B cell (primary cell): ENCODE data around the gene NLGN1. TPM values are rescaled to one million over a fixed set of nuclear protein-coding genes. Genes with fewer than 3 reads are reported as not detected.

Source experiments
- ATAC-seq: fragments of 200-7000 bp; cut with Tn5 transposase; one replicate; pipeline ENCODE4 v1.10.0; 2021; ENCODE audit warnings: low read depth, mild to moderate bottlenecking, moderate number of reproducible peaks, moderate library complexity
- CTCF ChIA-PET: fragments of 350-600 bp; sonication (Branson Sonifier 250); formaldehyde crosslinking; loops from one replicate; lab custom pipeline; 2021; ENCODE audit warnings: antibody characterized with exemption, inconsistent platforms; lab: Charles Lee
- POLR2A ChIA-PET: fragments of 350-600 bp; sonication (Branson Sonifier 250); formaldehyde crosslinking; loops from one replicate; lab custom pipeline; 2021; ENCODE audit warnings: antibody characterized with exemption; lab: Charles Lee
- DNase-seq: peaks from one replicate; pipeline ENCODE4 v3.0.0; 2013
- H2AFZ ChIP-seq: 2 replicates; pipeline ENCODE4 v1.6.1; 2012; ENCODE audit warnings: mild to moderate bottlenecking, low read depth, low read length; ENCODE audit not compliant: insufficient read depth, poor library complexity, severe bottlenecking
- H3K27ac ChIP-seq, 2 donors: 1 replicate in 1 of 2; 2 replicates in 1 of 2; pipeline ENCODE4 v1.5.1; 2012 to 2013; ENCODE audit warnings: low read length in 2 of 2, mild to moderate bottlenecking in 2 of 2, moderate library complexity in 1 of 2
- H3K27me3 ChIP-seq, 4 experiments: fragments of 200-600 bp in 1 of 4; sonication (generic) in 1 of 4; replicated peaks in 1 of 4; 1 replicate in 2 of 4; 2 replicates in 2 of 4; pipeline versions ENCODE4 v1.6.1 to v1.7.0; 2013 to 2016; ENCODE audit warnings: low read length in 3 of 4, mild to moderate bottlenecking in 2 of 4, mixed read lengths in 1 of 4, moderate library complexity in 1 of 4; ENCODE audit not compliant: insufficient read depth in 4 of 4, control insufficient read depth in 3 of 4; ENCODE audit errors: control extremely low read depth in 1 of 4
- H3K36me3 ChIP-seq, 2 experiments: replicated peaks in 1 of 2; 1 replicate in 1 of 2; 2 replicates in 1 of 2; pipeline versions ENCODE4 v1.6.1 to v1.7.1; 2013; ENCODE audit warnings: low read length in 1 of 2; ENCODE audit not compliant: insufficient read depth in 2 of 2, control insufficient read depth in 1 of 2; ENCODE audit errors: control extremely low read depth in 1 of 2, extremely low read depth in 1 of 2
- H3K4me1 ChIP-seq, 2 donors: fragments of 200-600 bp in 1 of 2; sonication (generic) in 1 of 2; 1 replicate in 1 of 2; 2 replicates in 1 of 2; pipeline versions ENCODE4 v1.5.1 to v1.6.1; 2013 to 2017; ENCODE audit warnings: low read length in 2 of 2; ENCODE audit not compliant: control insufficient read depth in 2 of 2, insufficient read depth in 2 of 2
- H3K4me2 ChIP-seq: replicated peaks from 2 replicates; pipeline ENCODE3; 2012; ENCODE audit warnings: mild to moderate bottlenecking, low read depth, low read length; ENCODE audit not compliant: poor library complexity, severe bottlenecking
- H3K4me3 ChIP-seq, 5 experiments: fragments of 200-600 bp in 1 of 5; sonication (generic) in 1 of 5; 1 replicate in 3 of 5; 2 replicates in 2 of 5; pipeline versions ENCODE4 v1.5.1 to v1.7.0; 2011 to 2016; ENCODE audit warnings: low read length in 4 of 5, mild to moderate bottlenecking in 4 of 5, low read depth in 2 of 5, control low read depth in 1 of 5, moderate library complexity in 1 of 5; ENCODE audit not compliant: insufficient read depth in 1 of 5; ENCODE audit errors: control extremely low read depth in 1 of 5, extremely low read depth in 1 of 5
- H3K79me2 ChIP-seq: fragments of 200-600 bp; sonication (generic); one replicate; pipeline ENCODE4 v1.6.0; 2016; ENCODE audit warnings: low read length; ENCODE audit not compliant: control insufficient read depth, insufficient read depth
- H3K9ac ChIP-seq: fragments of 200-600 bp; sonication (generic); 2 replicates; pipeline ENCODE4 v1.6.1; 2017; ENCODE audit warnings: mild to moderate bottlenecking, low read length, moderate library complexity
- H3K9me3 ChIP-seq, 3 donors: one replicate each; pipeline versions ENCODE4 v1.6.1 to v1.7.1; 2013; ENCODE audit warnings: low read length in 2 of 3; ENCODE audit not compliant: control insufficient read depth in 2 of 3, insufficient read depth in 1 of 3; ENCODE audit errors: control extremely low read depth in 1 of 3
- H4K20me1 ChIP-seq: 2 replicates; pipeline ENCODE4 v1.6.0; 2012; ENCODE audit warnings: mild to moderate bottlenecking, low read length; ENCODE audit not compliant: insufficient read depth, control insufficient read depth, poor library complexity, severe bottlenecking
- H3K27ac Mint-ChIP-seq: one replicate; pipeline ENCODE4 v1.8.0; 2021; ENCODE audit warnings: mixed read lengths
- H3K27me3 Mint-ChIP-seq: one replicate; pipeline ENCODE4 v1.8.0; 2021; ENCODE audit warnings: mixed read lengths
- H3K4me1 Mint-ChIP-seq: one replicate; pipeline ENCODE4 v1.8.0; 2021; ENCODE audit warnings: mixed read lengths
- H3K4me3 Mint-ChIP-seq: one replicate; pipeline ENCODE4 v1.8.0; 2021; ENCODE audit warnings: mixed read lengths
- H3K9me3 Mint-ChIP-seq: one replicate; pipeline ENCODE4 v1.8.0; 2022; ENCODE audit warnings: mixed read lengths; ENCODE audit not compliant: insufficient read depth
- EZH2 ChIP-seq: IDR thresholded peaks from 2 replicates; pipeline ENCODE4 v1.6.1; 2012; ENCODE audit warnings: borderline replicate concordance, low read depth, mild to moderate bottlenecking, moderate library complexity, low read length; ENCODE audit not compliant: insufficient read depth, poor library complexity, severe bottlenecking
- WGBS: methylation state at CpG from one replicate; pipeline ENCODE4 v1.1.5; 2013; ENCODE audit warnings: missing lambda C conversion rate; ENCODE audit not compliant: insufficient coverage; 5-methylcytosine and 5-hydroxymethylcytosine counted together
- intact Hi-C: fragments of 100-400 bp; cut with micrococcal nuclease; formaldehyde crosslinking; loops from one replicate; pipeline ENCODE4 v1.10.0; 2022
- polyA plus RNA-seq: library from polyadenylated mRNA; depleted of rRNA; stranded (reverse); fragments of >200 nt; gene quantifications from 2 replicates; pipeline ENCODE4 v1.2.3, GENCODE V29; 2012
- total RNA-seq, 2 donors: library from RNA; stranded (reverse); fragments of 120-200 nt in 1 of 2; gene quantifications; 1 replicate in 1 of 2; 2 replicates in 1 of 2; pipeline versions ENCODE4 v1.2.3 to v1.2.4, GENCODE V29; 2013 to 2022
- TF ChIP-seq, protein P1 (sequence below): fragments of 200-600 bp; IDR thresholded peaks from one replicate; pipeline ENCODE4 v1.8.0; 2022; ENCODE audit warnings: antibody characterized with exemption, mild to moderate bottlenecking

NLGN1 gene
- total and polyA plus RNA-seq, 2 donors (not counting 1 experiment from before 2014, with no cell fraction given), result not detected

DNA sequence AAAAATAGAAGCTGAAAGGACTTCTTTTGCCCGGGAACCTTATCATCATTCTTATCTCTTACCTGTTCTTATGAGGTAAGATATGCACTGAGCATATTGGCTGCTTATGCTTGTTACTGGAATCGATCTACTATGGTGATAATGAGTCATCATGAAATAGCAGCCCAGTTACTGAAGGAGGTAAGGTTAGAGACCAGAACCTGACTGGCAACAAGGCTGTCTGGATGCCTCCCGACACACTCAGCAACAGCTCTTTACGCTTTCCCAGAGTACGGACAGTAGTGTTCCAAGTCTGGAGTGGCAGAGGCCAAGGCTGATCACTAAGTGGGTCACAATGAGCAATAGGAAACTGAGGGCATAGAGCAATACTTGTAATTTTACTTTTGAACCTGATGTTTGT is 314.1 kb downstream of the NLGN1 start:
- no peak overlapping the region for H3K4me3 Mint-ChIP-seq
- no peaks in the 10 kb centered on the region for H3K36me3 ChIP-seq
- H3K4me3 ChIP-seq, result no peak overlapping the region
- CTCF ChIA-PET, result no interaction called here
- H3K9ac ChIP-seq, result no peak overlapping the region
- no peaks in the 10 kb centered on the region for H4K20me1 ChIP-seq
- H3K79me2 ChIP-seq, result no peaks in the 10 kb centered on the region
- H3K4me1 Mint-ChIP-seq, result no peaks in the 10 kb centered on the region
- no peaks in the 10 kb centered on the region for H3K4me1 ChIP-seq
- H2AFZ ChIP-seq, result no peak overlapping the region
- H3K27ac ChIP-seq, result no peak overlapping the region
- ATAC-seq (no peak), DNase-seq (no peak)
- no peak for TF ChIP-seq EZH2
- TF ChIP-seq, protein P1, sequence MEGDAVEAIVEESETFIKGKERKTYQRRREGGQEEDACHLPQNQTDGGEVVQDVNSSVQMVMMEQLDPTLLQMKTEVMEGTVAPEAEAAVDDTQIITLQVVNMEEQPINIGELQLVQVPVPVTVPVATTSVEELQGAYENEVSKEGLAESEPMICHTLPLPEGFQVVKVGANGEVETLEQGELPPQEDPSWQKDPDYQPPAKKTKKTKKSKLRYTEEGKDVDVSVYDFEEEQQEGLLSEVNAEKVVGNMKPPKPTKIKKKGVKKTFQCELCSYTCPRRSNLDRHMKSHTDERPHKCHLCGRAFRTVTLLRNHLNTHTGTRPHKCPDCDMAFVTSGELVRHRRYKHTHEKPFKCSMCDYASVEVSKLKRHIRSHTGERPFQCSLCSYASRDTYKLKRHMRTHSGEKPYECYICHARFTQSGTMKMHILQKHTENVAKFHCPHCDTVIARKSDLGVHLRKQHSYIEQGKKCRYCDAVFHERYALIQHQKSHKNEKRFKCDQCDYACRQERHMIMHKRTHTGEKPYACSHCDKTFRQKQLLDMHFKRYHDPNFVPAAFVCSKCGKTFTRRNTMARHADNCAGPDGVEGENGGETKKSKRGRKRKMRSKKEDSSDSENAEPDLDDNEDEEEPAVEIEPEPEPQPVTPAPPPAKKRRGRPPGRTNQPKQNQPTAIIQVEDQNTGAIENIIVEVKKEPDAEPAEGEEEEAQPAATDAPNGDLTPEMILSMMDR, result no peak
- no peaks in the 10 kb centered on the region for H3K27me3 Mint-ChIP-seq
- H3K27ac Mint-ChIP-seq, result no peak overlapping the region
- POLR2A ChIA-PET, result no interaction called here
- intact Hi-C loops, result no loop called here
- no peaks in the 10 kb centered on the region for H3K27me3 ChIP-seq
- H3K9me3 Mint-ChIP-seq, result no peaks in the 10 kb centered on the region
- 93% methylated on average over 4 of the region's 5 CpGs for WGBS
- H3K4me2 ChIP-seq, result no peak overlapping the region
- peaks cover 0 to 2% (median 0%) of the 10 kb centered on the region in 3 donors for H3K9me3 ChIP-seq

DNA sequence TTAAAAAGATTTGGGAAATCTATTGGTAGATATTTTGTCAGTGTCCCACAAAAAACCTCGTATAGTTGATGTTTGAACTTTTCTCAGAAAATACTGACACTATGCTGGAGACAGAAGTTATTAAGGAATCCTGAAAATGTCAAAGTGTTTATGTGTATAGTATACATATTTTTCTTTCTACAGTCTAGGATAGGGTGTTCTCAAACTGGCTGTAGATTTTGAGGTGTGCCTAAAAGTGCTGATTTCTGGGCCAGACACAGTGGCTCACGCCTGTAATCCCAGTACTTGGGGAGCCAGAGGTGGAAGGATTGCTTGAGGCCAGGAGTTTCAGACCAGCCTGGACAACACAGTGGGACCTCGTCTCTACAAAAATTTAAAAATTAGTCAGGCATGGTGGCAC is 322.0 kb downstream of the NLGN1 start:
- H3K27me3 ChIP-seq, result no peaks in the 10 kb centered on the region
- no peak overlapping the region for H3K4me3 ChIP-seq
- DNase-seq (no peak), ATAC-seq (no peak)
- H3K36me3 ChIP-seq, result no peaks in the 10 kb centered on the region
- no peaks in the 10 kb centered on the region for H3K4me1 ChIP-seq
- H3K4me1 Mint-ChIP-seq, result no peaks in the 10 kb centered on the region
- POLR2A ChIA-PET, result no interaction called here
- H3K27ac ChIP-seq, result no peak overlapping the region
- H3K9me3 ChIP-seq, result no peaks in the 10 kb centered on the region
- TF ChIP-seq, protein P1, result no peak
- no peak for TF ChIP-seq EZH2
- CTCF ChIA-PET, result no interaction called here
- H3K4me3 Mint-ChIP-seq, result no peak overlapping the region
- no peaks in the 10 kb centered on the region for H4K20me1 ChIP-seq
- no peak overlapping the region for H3K27ac Mint-ChIP-seq
- no peak overlapping the region for H2AFZ ChIP-seq
- H3K9me3 Mint-ChIP-seq, result no peaks in the 10 kb centered on the region
- 86% methylated on average over 2 of the region's 3 CpGs for WGBS
- no peaks in the 10 kb centered on the region for H3K79me2 ChIP-seq
- no peak overlapping the region for H3K9ac ChIP-seq
- no peak overlapping the region for H3K4me2 ChIP-seq
- intact Hi-C loops, result no loop called here
- no peaks in the 10 kb centered on the region for H3K27me3 Mint-ChIP-seq
